Hepatocyte (in vitro differentiated cells): ENCODE results near the gene CTSH.

Source experiments
- EZH2 ChIP-seq: fragments of 200-600 bp; sonication (generic); IDR thresholded peaks from 2 replicates; pipeline ENCODE4 v1.6.1; 2016; ENCODE audit warnings: antibody characterized with exemption, mild to moderate bottlenecking, borderline replicate concordance
- EZH2phosphoT487 ChIP-seq: fragments of 200-600 bp; sonication (generic); IDR thresholded peaks from one replicate; pipeline ENCODE4 v1.6.1; 2018; ENCODE audit warnings: antibody characterized with exemption, mild to moderate bottlenecking, low read depth, moderate library complexity; ENCODE audit not compliant: unreplicated experiment, severe bottlenecking
- TF ChIP-seq, protein P1 (sequence below): fragments of 200-600 bp; sonication (generic); IDR thresholded peaks from 2 replicates; pipeline ENCODE4 v1.5.1; 2016; ENCODE audit warnings: antibody characterized with exemption, mild to moderate bottlenecking; ENCODE audit not compliant: poor library complexity

DNA sequence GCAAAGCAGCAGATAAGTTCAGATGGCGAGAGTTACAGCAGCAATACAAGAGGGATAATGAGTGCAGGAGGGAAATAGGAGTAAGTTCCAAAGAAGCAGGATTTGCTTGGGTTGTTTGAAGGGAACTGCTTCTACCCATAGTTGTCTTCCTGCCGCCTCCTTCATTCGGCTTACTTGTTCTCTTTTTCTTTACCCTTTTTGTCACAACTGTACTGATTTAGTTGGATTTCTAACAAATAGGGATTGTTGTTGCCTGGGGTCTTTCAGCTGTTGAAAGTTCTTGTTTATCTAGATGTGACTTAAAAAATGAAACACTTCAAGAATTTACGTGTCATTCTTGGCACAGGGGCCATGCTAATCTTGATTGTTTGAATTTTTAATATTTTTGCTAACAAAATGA, 46.3 kb downstream of the CTSH start:
- TF ChIP-seq, protein P1, sequence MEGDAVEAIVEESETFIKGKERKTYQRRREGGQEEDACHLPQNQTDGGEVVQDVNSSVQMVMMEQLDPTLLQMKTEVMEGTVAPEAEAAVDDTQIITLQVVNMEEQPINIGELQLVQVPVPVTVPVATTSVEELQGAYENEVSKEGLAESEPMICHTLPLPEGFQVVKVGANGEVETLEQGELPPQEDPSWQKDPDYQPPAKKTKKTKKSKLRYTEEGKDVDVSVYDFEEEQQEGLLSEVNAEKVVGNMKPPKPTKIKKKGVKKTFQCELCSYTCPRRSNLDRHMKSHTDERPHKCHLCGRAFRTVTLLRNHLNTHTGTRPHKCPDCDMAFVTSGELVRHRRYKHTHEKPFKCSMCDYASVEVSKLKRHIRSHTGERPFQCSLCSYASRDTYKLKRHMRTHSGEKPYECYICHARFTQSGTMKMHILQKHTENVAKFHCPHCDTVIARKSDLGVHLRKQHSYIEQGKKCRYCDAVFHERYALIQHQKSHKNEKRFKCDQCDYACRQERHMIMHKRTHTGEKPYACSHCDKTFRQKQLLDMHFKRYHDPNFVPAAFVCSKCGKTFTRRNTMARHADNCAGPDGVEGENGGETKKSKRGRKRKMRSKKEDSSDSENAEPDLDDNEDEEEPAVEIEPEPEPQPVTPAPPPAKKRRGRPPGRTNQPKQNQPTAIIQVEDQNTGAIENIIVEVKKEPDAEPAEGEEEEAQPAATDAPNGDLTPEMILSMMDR = no peak
- no peak for TF ChIP-seq EZH2
- TF ChIP-seq EZH2phosphoT487 = no peak
